Endodermal cell (in vitro differentiated cells): ENCODE measurements around the gene GPR32. TPM values are rescaled to one million over a fixed set of nuclear protein-coding genes. Genes with fewer than 3 reads are reported as not detected.

Experiments
- DNase-seq: peaks from one replicate; pipeline ENCODE4 v3.0.0-alpha.2; 2017
- H3K27ac ChIP-seq: 2 replicates; pipeline ENCODE4 v1.5.1; 2013; ENCODE audit warnings: mild to moderate bottlenecking, low read depth, low read length, moderate library complexity
- H3K27me3 ChIP-seq: 2 replicates; pipeline ENCODE4 v1.6.1; 2013; ENCODE audit warnings: mild to moderate bottlenecking, low read length, moderate library complexity; ENCODE audit not compliant: insufficient read depth, control insufficient read depth, poor library complexity, severe bottlenecking
- H3K36me3 ChIP-seq: 2 replicates; pipeline ENCODE4 v1.7.0; 2013; ENCODE audit warnings: mild to moderate bottlenecking, low read length, moderate library complexity; ENCODE audit not compliant: control insufficient read depth, insufficient read depth
- H3K4me1 ChIP-seq: one replicate; pipeline ENCODE4 v1.7.0; 2013; ENCODE audit warnings: low read length; ENCODE audit not compliant: control insufficient read depth, insufficient read depth
- H3K4me3 ChIP-seq: 2 replicates; pipeline ENCODE4 v1.5.1; 2013; ENCODE audit warnings: mild to moderate bottlenecking, low read length, moderate library complexity
- H3K9ac ChIP-seq: 2 replicates; pipeline ENCODE4 v1.6.1; 2013; ENCODE audit warnings: mild to moderate bottlenecking, low read length, moderate library complexity; ENCODE audit not compliant: poor library complexity, severe bottlenecking; ENCODE audit errors: extremely low read depth
- H3K9me3 ChIP-seq: 2 replicates; pipeline ENCODE4 v1.6.1; 2013; ENCODE audit warnings: mild to moderate bottlenecking, low read length, moderate library complexity; ENCODE audit not compliant: control insufficient read depth
- H3K27ac Mint-ChIP-seq: 2 replicates; pipeline ENCODE4 v1.8.0; 2020; ENCODE audit warnings: mixed read lengths
- H3K27me3 Mint-ChIP-seq: 2 replicates; pipeline ENCODE4 v1.8.0; 2021; ENCODE audit warnings: mild to moderate bottlenecking, mixed read lengths; ENCODE audit not compliant: insufficient read depth
- H3K36me3 Mint-ChIP-seq: 2 replicates; pipeline ENCODE4 v1.8.0; 2020; ENCODE audit warnings: low read depth, mixed read lengths
- H3K4me1 Mint-ChIP-seq: 2 replicates; pipeline ENCODE4 v1.8.0; 2020; ENCODE audit warnings: mixed read lengths
- H3K4me3 Mint-ChIP-seq: 2 replicates; pipeline ENCODE4 v1.8.0; 2020; ENCODE audit warnings: mild to moderate bottlenecking, moderate library complexity, mixed read lengths
- H3K9me3 Mint-ChIP-seq: 2 replicates; pipeline ENCODE4 v1.8.0; 2020; ENCODE audit warnings: mild to moderate bottlenecking, mixed read lengths
- WGBS, 2 experiments: methylation state at CpG; one replicate each; pipeline versions ENCODE4 v1.1.5 to v1.1.7; 2013; ENCODE audit warnings: missing lambda C conversion rate in 2 of 2, mixed read lengths in 1 of 2; ENCODE audit not compliant: insufficient coverage in 1 of 2, insufficient read length in 1 of 2; 5-methylcytosine and 5-hydroxymethylcytosine counted together
- total RNA-seq, 2 donors: library from RNA; stranded (reverse); fragmentation: NEBNext Ultra II Directional in 1 of 2; extraction: Animal tissue kit (Norgen Biotek cat#: 25700) in 1 of 2; gene quantifications; 2 replicates in 1 of 2; 3 replicates in 1 of 2; pipeline ENCODE4 v1.2.1, GENCODE V29; 2021
- TF ChIP-seq, protein P1 (sequence below): fragments of 200-600 bp; sonication (generic); conservative IDR thresholded peaks from 2 replicates; pipeline ENCODE4 v1.5.0; 2021; ENCODE audit warnings: antibody characterized with exemption, mild to moderate bottlenecking

GPR32 gene
- total RNA-seq, 2 donors from 2014 or later = not detected

DNA sequence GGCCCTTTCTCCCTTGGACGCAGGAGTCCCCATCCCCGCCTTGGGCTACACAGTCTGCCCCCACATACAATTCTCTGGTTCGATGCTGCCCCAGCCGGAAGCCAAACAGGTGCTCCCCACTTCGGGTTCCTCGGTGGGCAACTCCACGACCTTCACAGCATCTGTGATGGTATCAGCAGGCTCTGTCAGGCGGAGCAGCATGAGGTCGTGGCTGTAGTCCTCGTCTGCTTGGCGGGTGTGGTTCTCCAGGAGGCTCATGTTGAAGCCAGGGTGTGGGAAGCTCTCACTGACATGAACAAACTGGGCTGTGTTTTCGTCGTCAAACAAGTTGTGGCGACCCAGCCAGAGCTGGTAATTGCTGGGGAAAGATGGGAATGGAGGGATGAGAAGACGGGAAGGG lies 49.8 kb downstream of the GPR32 start:
- TF ChIP-seq, protein P1, sequence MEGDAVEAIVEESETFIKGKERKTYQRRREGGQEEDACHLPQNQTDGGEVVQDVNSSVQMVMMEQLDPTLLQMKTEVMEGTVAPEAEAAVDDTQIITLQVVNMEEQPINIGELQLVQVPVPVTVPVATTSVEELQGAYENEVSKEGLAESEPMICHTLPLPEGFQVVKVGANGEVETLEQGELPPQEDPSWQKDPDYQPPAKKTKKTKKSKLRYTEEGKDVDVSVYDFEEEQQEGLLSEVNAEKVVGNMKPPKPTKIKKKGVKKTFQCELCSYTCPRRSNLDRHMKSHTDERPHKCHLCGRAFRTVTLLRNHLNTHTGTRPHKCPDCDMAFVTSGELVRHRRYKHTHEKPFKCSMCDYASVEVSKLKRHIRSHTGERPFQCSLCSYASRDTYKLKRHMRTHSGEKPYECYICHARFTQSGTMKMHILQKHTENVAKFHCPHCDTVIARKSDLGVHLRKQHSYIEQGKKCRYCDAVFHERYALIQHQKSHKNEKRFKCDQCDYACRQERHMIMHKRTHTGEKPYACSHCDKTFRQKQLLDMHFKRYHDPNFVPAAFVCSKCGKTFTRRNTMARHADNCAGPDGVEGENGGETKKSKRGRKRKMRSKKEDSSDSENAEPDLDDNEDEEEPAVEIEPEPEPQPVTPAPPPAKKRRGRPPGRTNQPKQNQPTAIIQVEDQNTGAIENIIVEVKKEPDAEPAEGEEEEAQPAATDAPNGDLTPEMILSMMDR = no peak
- WGBS, 2 experiments = 46 to 50% methylated on average over 12 to 15 of the region's 15 CpGs

DNA sequence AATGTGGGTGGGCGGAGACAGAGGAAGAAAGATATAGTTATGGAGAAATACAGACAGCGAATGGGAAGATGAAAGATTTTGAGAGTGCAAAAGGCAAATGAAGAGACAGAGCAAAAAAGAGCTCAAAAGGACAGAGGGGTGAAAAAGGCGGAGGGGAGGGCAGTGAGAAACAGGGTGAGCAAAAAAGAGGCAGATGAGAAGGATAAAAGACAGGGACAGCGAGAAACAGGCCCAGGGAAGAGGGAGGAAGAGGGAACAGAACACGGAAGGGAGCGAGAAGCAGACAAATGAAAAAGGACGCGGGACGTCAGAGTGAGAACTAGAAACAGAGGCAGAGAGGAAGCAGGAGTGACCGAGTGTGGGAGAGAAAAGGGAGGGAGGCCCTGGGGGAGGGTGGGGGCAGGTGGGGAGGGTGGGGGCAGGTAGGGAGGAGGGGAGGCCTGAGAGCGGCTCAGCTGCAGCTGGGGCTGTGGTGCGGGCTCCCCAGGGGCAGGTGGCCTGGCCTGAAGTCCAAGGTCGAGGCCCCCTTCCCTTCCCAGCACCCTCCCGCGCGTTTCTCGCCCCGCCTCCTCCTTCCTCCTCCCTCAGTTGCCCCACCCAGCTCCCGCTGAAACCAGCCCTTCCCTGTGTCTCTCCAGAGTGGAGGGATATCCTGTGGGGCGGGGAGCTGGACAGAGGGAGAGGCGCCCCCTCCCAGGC lies 50.4 kb downstream of the GPR32 start:
- Histone ChIP-seq H3K4me1 (no peaks in the 10 kb centered on the region), H3K9me3 (no peaks in the 10 kb centered on the region), H3K4me3 (no peak overlapping the region), H3K27ac (no peak overlapping the region), H3K27me3 (peaks cover 58% of the 10 kb centered on the region), H3K36me3 (no peaks in the 10 kb centered on the region), H3K9ac (no peak overlapping the region)
- 35 to 44% methylated on average over 7 to 20 of the region's 21 CpGs for WGBS, 2 experiments
- Mint-ChIP-seq H3K4me1 (peaks cover 20% of the 10 kb centered on the region), H3K9me3 (no peaks in the 10 kb centered on the region), H3K27me3 (peaks cover 86% of the 10 kb centered on the region), H3K27ac (no peak overlapping the region), H3K36me3 (no peaks in the 10 kb centered on the region), H3K4me3 (peak overlapping the region; percentile 18)
- DNase-seq = peak; percentile 73
- TF ChIP-seq, protein P1 = no peak

More for the DNA sequence above, 49.8 kb downstream of the GPR32 start:
- Mint-ChIP-seq H3K27me3 (peaks cover 91% of the 10 kb centered on the region), H3K9me3 (no peaks in the 10 kb centered on the region), H3K4me3 (peak overlapping the region; percentile 18), H3K27ac (no peak overlapping the region), H3K36me3 (no peaks in the 10 kb centered on the region), H3K4me1 (peaks cover 20% of the 10 kb centered on the region)
- no peak overlapping the region for H3K27ac ChIP-seq
- no peak overlapping the region for H3K9ac ChIP-seq
- no peak overlapping the region for H3K4me3 ChIP-seq
- DNase-seq = peak; percentile 60
- H3K27me3 ChIP-seq = peaks cover 58% of the 10 kb centered on the region
- H3K4me1 ChIP-seq = no peaks in the 10 kb centered on the region
- no peaks in the 10 kb centered on the region for H3K36me3 ChIP-seq
- H3K9me3 ChIP-seq = no peaks in the 10 kb centered on the region

DNA sequence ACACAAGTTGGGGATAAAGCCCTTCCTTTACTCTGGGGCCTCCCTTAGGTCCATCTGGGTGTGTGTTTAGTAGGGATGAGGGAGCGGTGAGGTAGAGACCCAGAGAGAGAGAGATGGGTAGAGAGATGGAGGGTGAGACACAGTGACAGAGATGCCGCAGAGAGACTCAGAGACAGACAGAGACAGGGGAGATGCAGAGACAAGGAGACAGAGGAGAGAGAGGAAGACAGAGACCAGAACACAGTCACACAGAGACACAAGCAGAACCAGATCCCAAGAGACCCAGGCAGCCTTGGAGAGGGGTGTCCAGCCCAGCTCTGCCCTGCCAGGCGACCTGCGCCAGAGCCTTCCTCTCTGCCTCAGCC lies 51.0 kb downstream of the GPR32 start:
- Histone ChIP-seq H3K36me3 (no peaks in the 10 kb centered on the region), H3K4me3 (no peak overlapping the region), H3K9ac (no peak overlapping the region), H3K27ac (no peak overlapping the region), H3K27me3 (peaks cover 55% of the 10 kb centered on the region), H3K4me1 (no peaks in the 10 kb centered on the region), H3K9me3 (no peaks in the 10 kb centered on the region)
- no peaks in the 10 kb centered on the region for H3K9me3 Mint-ChIP-seq
- H3K27ac Mint-ChIP-seq = no peak overlapping the region
- no peak for DNase-seq
- no peak overlapping the region for H3K4me3 Mint-ChIP-seq
- no peaks in the 10 kb centered on the region for H3K36me3 Mint-ChIP-seq
- peaks cover 86% of the 10 kb centered on the region for H3K27me3 Mint-ChIP-seq
- WGBS, 2 experiments = 86 to 95% methylated on average over 4 of the region's 4 CpGs
- TF ChIP-seq, protein P1 = no peak
- H3K4me1 Mint-ChIP-seq = peaks cover 20% of the 10 kb centered on the region

Other genes starting within 250 kb of the GPR32 start
- 1 to 10 TPM; 2.3 to 7.0 TPM for gene LRRC4B, start 202.0 kb upstream of the GPR32 start, total RNA-seq
- gene SYT3, start 130.6 kb upstream of the GPR32 start, total RNA-seq = 1 to 10 TPM; 1.7 to 1.9 TPM
- gene C19orf81, start 121.0 kb upstream of the GPR32 start, total RNA-seq = 10 to 100 TPM; 11.3 to 26.8 TPM
- gene SHANK1, start 50.7 kb upstream of the GPR32 start, total RNA-seq = 1 to 10 TPM; 1.6 to 1.9 TPM
- 1 to 10 TPM; 4.0 to 6.2 TPM for gene CLEC11A, start 47.1 kb upstream of the GPR32 start, total RNA-seq
- not detected for gene ACP4, start 20.0 kb downstream of the GPR32 start, total RNA-seq
- gene KLK1, start 53.3 kb downstream of the GPR32 start, total RNA-seq = under 1 TPM; 0.75 to 0.82 TPM
- not detected for gene KLK15, start 63.1 kb downstream of the GPR32 start, total RNA-seq
- gene KLK3, start 84.5 kb downstream of the GPR32 start, total RNA-seq = not detected
- under 1 TPM in 1 of 2 donors, not detected in 1; 0.35 TPM for gene KLK2, start 103.0 kb downstream of the GPR32 start, total RNA-seq
- not detected for gene KLK4, start 140.9 kb downstream of the GPR32 start, total RNA-seq
- not detected for gene KLK5, start 182.6 kb downstream of the GPR32 start, total RNA-seq
- under 1 TPM; 0.86 to 0.93 TPM for gene KLK6, start 199.1 kb downstream of the GPR32 start, total RNA-seq
- gene KLK7, start 213.5 kb downstream of the GPR32 start, total RNA-seq = not detected
- gene KLK8, start 231.1 kb downstream of the GPR32 start, total RNA-seq = 1 to 10 TPM in 1 of 2 donors, not detected in 1; 1.1 TPM
- under 1 TPM; 0.46 to 0.91 TPM for gene KLK10, start 249.2 kb downstream of the GPR32 start, total RNA-seq